Islet precursor cell (in vitro differentiated cells): ENCODE data around the gene KRTAP10-12.

Experiments used
- DNase-seq: peaks from one replicate; pipeline ENCODE4 v3.0.0-alpha.2; 2018

Gene KRTAP10-12

DNA sequence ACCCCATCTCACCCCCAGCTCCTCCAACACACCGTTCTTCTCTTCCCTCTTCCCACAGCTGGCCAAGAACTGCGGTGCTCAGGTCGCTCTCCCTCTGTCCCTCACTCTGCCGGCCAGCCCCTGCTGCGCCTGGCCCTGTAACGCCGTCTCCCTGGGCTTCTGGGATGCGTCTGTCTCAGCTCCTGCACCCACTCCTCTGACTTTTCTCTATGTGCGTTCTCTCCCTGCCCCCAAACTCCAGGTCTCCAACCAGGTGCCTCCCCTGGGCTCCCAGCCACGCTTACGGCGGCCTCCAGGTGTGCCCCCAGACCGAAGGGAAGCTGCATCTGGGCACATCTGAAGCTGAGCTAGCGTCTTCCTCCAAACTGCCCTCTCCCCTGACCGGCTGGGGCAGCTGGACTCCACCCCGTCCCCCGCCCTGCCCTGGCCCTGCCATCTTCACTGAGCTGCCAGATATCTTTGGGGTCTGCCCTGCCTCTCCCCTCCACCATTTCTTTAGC, 2.6 kb downstream of the KRTAP10-12 start:
- no peak for DNase-seq

DNA sequence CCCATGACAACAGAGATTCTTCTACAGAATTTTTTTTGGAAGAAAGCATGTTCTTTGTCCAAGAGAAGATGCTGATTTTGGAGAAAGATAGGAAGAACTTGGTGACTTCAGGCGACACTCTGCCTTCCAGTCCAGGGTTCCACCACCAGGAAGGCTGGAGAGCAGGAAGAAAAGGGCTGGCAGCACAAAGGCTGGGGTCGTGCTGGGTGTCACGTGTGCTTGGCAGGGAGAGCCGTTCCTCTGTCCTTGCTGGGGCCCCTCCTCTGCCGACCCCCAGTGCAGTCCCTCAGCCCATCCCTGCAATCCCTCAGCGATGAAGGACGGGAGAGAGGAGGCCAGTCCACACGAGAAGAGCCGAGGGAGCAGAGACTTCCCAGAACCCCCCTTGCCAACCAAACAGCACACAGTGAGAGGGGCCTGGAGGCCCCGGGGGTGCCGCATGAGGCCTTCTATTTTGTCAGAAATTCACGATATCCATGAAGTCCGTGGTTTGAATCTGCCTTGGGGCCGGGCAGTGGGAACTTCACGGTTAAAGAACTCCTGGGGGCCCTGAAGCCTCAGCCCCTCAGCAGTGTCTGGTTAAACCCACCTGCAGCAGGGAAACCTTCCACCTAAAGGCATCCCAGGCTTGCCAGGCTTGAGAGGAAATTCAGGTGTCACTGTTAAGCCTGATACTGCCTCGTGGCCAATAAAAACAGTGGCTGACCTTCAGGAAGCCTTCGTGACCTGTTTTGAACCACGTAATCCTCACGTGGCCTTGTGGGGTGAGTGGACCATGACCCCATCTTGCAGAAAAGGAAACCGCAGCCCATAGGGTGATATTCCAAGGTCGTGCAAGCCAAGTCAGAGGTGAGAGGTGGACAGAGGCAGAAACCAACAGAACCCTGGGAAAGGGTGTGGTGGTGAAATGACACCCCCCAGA, 3.4 kb downstream of the KRTAP10-12 start:
- DNase-seq: no peak

DNA sequence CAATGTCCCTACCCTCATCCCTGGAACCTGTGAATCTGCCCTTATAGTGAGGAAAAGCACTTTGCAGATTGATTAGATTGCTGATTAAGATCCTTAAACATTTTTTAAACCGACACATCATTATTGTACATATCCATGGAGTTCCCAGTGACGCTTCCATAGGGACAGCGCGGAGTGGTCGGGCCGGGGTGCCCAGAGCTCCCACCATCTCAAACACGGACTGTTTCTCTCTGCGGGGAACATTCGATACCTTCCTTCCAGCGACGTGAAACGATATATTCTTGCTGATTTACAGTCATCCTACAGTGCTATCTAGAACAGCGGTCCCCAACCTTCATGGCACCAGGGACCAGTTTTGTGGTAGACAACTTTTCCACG, 4.0 kb downstream of the KRTAP10-12 start:
- DNase-seq: no peak

DNA sequence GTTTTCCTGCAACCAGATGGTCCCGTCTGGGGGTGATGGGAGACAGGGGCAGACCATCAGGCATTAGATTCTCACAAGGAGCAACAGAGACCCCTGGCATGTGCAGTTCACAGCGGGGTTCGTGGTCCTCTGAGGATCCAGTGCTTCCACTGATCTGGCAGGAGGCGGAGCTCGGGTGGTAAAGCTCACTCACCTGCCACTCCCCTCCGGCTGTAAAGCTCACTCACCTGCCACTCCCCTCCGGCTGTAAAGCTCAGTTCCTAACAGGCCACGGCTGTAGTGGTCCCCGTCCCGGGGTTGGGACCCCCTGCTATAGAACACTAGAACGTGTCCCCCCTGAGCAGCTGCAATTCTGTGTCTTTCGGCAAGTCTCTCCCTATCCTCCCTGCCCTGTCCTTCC, 4.6 kb downstream of the KRTAP10-12 start:
- peak; percentile 49 for DNase-seq

GRCh38 chr21:44702111-44702972, 5.4 kb downstream of the KRTAP10-12 start:
- no peak for DNase-seq

- DNase-seq: peak; percentile 50
Observed at GRCh38 chr21:44702973-44703730, 6.2 kb downstream of the KRTAP10-12 start.

- peak; percentile 52 for DNase-seq
Observed at GRCh38 chr21:44703731-44704635, 7.0 kb downstream of the KRTAP10-12 start.

- peak; percentile 49 for DNase-seq
Observed at GRCh38 chr21:44704636-44705001, 7.6 kb downstream of the KRTAP10-12 start.

- DNase-seq: no peak
Observed at GRCh38 chr21:44706026-44706705, 9.2 kb downstream of the KRTAP10-12 start.

GRCh38 chr21:44706706-44707581, 10.0 kb downstream of the KRTAP10-12 start:
- no peak for DNase-seq

DNA sequence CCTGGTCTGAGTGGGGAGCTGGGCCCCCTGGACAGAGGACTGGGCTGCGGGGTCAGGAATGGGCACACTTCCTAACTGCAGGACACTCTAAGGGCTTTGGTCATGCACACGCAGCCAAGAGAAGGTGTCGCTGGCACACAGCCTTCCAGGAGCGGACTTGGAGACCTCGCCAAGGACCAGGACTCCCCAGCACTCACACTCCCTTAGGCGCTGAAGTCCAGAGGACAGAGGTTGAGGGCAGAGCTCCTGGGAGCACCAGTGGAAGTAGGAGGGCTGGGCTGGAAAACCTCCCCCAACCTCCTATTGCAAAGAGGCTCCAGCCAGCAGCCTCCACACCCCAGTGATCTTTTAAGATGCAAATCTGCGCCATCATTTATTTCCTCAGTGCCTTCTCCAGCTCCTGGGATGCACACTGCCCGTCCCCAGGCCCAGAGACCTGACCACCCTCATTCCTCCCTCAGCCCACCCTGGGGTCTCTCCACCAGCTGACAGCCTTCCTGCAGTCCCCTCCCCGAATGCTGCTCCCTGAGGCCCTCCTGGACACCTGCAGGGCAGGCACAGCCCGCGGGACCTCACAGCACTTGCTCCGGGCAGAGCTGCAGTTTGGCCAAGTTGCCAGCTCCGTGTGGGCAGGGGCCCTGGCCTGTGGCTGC, 11.4 kb downstream of the KRTAP10-12 start:
- DNase-seq: peak; percentile 55

DNA sequence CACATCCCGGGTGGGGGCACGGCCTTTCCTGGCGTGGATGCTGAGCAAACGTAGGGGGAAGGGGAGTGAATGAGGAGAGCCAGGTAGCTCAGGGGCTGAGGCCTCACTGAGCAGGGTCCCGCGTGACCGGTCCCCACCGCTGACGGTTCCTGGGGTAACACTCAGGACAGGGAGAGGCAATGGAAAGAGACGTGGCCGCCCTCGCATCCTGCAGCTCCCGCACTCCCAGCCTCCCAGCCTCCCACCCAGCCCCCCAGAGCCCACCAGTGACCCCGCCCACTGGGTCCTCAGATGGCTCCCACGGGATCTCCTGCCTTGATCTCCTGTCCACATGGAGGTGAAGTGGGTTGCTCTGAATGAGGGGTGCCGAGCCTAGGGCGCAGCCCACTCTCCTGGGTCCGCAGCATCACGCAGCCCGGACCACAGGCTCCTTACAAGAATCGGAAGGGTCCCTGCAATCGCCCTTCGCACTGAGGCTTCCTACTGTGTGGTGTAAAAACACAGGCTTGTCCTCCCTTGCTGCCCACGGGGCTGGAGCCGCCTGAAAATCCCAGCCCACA, 12.0 kb downstream of the KRTAP10-12 start:
- DNase-seq: peak; percentile 38

GRCh38 chr21:44709426-44710293, 12.7 kb downstream of the KRTAP10-12 start:
- DNase-seq: peak; percentile 53

GRCh38 chr21:44710294-44710665, 13.3 kb downstream of the KRTAP10-12 start:
- DNase-seq: peak; percentile 38

- DNase-seq: peak; percentile 56
Observed at GRCh38 chr21:44710756-44711326, 13.9 kb downstream of the KRTAP10-12 start.

DNA sequence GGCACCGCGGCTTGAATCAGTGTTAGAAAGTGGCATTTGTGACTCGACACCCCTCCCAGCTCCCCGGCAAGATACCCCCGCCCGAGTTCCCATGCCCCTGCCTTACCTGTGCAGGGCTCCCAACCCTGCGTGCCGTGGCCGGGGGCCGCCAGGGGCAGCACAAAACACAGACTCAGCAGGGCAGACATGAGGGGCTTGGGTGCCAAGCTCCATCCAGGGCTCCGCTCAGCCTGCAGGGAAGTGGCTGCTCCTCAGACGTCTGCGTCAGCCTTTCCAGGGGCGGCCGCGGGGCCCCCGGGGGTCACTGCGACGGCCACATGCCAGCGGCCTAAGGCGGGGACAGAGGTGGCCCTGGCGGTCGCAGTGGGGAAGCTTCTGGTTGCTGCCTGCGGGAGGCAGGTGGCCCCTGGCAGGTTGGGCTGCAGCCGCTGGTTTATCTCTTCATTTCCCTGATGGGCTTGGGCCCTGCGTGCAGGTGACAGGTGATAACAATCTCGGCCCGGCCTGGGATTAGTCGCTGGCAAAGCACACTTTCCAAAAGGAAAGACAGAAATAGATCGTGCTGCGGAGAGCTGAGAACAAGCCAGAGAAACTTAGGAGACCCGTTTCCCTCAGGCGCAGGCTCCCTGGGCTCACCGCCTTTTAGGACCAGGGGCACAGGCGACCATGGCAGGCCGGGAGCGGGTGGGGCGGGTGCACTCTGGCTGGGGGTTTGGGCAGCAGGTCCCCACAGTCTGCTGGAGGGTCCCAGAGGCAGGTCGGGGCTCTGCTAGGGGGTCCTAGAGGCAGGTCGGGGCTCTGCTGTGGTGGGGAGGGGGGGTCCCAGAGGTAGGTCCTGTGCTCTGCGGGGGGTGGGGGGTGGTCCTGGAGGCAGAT, 14.6 kb downstream of the KRTAP10-12 start, which contains the start of gene TSPEAR:
TSS of gene TSPEAR (minus strand) at position 246 of the 876 bp plus-strand sequence. CDS start at position 188, 58 bp downstream.
- DNase-seq: peak; percentile 59
